Glomerular visceral epithelial cell (primary cell): ENCODE data around the gene TSPO.

Experiments
- DNase-seq: peaks from one replicate; pipeline ENCODE4 v3.0.0-alpha.2; 2016; ENCODE audit errors: extremely low spot score

The TSPO gene

GRCh38 chr22:43202326-43202725 is 51.0 kb downstream of the TSPO start:
- DNase-seq, result no peak

GRCh38 chr22:43202756-43203410 is 51.5 kb downstream of the TSPO start:
- DNase-seq, result no peak

DNA sequence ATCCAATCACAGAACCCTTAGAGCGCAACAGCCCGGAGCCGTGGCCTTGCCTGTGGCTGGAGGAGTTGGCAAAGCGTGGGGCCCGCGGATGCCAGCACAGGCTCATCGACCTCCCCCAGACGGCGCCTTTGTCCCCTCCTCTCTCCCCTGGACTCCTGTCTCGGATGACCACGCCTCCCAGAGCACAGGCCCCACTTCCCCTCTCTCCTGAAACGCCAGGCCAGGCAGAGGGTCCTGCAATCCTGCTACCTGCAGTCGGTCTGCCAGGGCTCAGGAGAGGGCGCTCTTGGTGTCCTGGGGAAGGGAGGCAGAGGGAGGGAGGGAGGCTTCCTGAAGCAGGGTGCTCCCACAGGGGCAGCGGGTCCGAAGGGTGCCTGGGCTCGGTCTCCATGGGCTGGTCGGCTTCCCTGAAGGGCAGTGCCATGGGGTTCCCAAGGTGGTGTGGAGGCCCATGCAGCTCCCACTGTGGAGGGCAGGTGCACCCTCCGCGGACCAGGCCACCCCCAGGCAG is 52.2 kb downstream of the TSPO start:
- DNase-seq, result no peak

DNA sequence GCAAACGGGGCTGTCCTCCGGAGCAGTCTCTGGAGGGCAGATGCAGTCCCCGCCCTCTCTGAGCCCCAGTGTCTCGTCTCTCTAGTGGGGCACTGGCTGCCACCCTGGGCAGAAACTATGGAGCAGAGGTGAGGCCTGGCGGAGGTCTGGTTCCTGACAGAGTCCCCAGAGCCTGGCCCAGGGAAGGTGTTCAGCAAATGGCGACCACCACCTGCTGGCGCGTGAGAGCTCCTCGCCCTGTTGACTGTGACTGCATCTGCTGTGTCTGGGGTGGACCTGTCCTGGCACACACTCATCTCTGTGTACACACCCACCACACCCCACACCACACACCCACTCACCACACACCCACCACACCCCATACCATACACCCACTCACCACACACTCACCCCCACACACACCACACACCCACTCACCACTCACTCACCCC is 53.9 kb downstream of the TSPO start:
- DNase-seq, result no peak

GRCh38 chr22:43205748-43206508 is 54.6 kb downstream of the TSPO start:
- no peak for DNase-seq

DNA sequence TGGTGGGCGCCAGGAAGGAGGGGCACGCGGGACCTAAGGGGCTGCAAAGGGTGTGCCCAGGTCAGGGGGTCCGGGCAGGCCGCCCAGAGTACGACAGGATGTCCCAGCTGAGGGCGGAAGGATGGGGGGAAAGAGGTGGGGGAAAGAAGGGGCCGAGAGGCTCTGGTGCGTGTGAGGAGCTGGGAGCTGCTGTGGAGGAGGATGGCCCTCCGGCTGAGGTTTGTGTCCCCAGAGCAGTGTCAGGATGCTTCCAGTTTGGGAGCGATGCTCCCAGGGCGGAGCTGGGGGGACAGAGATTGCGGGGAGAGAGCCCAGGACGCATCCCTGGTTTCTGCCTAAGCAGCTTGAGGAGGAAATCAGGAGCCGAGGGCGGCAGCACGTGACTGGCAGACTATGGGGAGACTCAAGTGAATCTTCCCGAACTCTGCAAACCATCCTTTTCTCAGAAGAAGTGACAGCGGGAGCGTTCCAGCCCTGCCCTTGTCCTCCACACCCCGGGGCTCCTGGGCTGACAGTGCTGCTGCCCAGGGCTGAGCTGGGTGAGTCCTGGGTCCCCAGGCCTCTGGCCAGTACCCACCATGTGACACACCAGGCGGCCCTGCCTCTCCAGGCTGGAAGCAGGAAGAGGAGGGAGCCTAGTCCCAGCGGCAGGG is 55.3 kb downstream of the TSPO start:
- DNase-seq, result no peak

- DNase-seq, result no peak
These were observed 56.0 kb downstream of the TSPO start for GRCh38 chr22:43207386-43207785.

GRCh38 chr22:43207849-43208702 is 56.7 kb downstream of the TSPO start:
- no peak for DNase-seq

- no peak for DNase-seq
These were observed 57.6 kb downstream of the TSPO start for GRCh38 chr22:43208703-43209522.

GRCh38 chr22:43209523-43209890 is 58.1 kb downstream of the TSPO start:
- DNase-seq, result no peak

DNA sequence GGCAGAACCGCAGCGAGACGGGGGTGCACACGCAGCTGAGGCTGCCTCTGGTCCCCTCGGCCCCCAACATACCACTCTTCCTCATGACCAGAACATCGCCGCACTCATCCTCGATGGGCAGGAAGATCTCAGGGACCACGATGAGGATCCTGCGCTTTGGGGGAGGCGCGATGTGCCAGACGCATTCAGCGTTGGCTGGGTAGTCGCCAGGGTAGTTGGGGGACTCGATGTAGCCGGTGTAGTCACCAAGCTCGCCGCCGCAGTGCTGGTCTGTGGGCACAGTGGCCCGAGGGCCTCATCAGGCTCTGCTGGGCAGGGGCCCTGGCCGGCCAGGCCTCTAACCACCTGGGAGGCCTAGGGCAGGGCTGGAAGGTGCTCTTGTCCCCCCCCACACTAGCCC is 58.6 kb downstream of the TSPO start:
- DNase-seq, result no peak

- DNase-seq, result no peak
These were observed 59.5 kb downstream of the TSPO start for GRCh38 chr22:43210631-43211515.

DNA sequence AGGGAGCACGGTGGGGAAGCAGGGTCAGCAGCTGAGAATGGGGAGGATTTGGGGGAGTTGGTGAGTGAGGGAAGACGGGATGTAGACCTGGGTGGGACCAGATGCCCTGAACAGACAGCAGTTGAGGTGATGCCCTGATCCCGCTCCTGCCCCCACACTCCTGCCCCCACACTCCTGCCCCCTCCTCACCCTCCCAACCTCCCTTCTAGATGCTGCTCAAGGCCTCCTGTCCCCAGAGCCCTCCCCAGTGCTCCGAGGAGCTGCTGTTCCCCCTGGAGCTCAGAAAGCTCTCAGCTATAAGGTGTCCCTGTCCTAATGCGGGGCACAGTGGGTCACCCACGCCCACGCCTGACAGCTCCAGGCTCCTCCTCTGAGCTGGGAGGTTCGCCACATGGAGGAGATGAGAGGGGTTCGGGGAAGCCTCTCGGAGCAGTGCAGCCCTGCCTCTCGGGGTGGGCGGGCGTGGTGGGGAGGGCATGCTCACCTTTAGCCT is 60.6 kb downstream of the TSPO start:
- no peak for DNase-seq

GRCh38 chr22:43212434-43212952 is 61.1 kb downstream of the TSPO start:
- DNase-seq, result no peak
